T-helper 1 cell treated with Interleukin-12 subunit alpha and Interleukin-12 subunit beta and Interleukin-4 antibody, amounts not matched to agents 30 μg/mL and 1 μg/mL, for 36 hours (primary cell): ENCODE results near the gene NLRP1.

Experiments
- H3K27ac Mint-ChIP-seq: one replicate; pipeline ENCODE4 v1.8.0; 2021; ENCODE audit warnings: mild to moderate bottlenecking, mixed read lengths
- H3K27me3 Mint-ChIP-seq: one replicate; pipeline ENCODE4 v1.8.0; 2021; ENCODE audit warnings: low read depth, mixed read lengths
- H3K36me3 Mint-ChIP-seq: one replicate; pipeline ENCODE4 v1.8.0; 2021; ENCODE audit warnings: low read depth, mixed read lengths
- H3K4me1 Mint-ChIP-seq: one replicate; pipeline ENCODE4 v1.8.0; 2021; ENCODE audit warnings: low read depth, mixed read lengths
- H3K4me3 Mint-ChIP-seq: one replicate; pipeline ENCODE4 v1.8.0; 2021; ENCODE audit warnings: mild to moderate bottlenecking, moderate library complexity, mixed read lengths
- H3K9me3 Mint-ChIP-seq: one replicate; pipeline ENCODE4 v1.8.0; 2021; ENCODE audit warnings: mixed read lengths

Gene NLRP1

GRCh38 chr17:5500589-5501391 lies 83.5 kb downstream of the NLRP1 start:
- peaks cover 3% of the 10 kb centered on the region for H3K27me3 Mint-ChIP-seq
- peak overlapping the region; percentile 87 for H3K4me3 Mint-ChIP-seq
- peak overlapping the region; percentile 4 for H3K27ac Mint-ChIP-seq
- peaks cover 32% of the 10 kb centered on the region for H3K36me3 Mint-ChIP-seq
- no peaks in the 10 kb centered on the region for H3K9me3 Mint-ChIP-seq
- peaks cover 8% of the 10 kb centered on the region for H3K4me1 Mint-ChIP-seq

GRCh38 chr17:5500247-5500588 lies 84.1 kb downstream of the NLRP1 start:
- peak overlapping the region; percentile 87 for H3K4me3 Mint-ChIP-seq
- H3K27ac Mint-ChIP-seq = peak overlapping the region; percentile 4
- H3K27me3 Mint-ChIP-seq = peaks cover 3% of the 10 kb centered on the region
- no peaks in the 10 kb centered on the region for H3K9me3 Mint-ChIP-seq
- H3K36me3 Mint-ChIP-seq = peaks cover 26% of the 10 kb centered on the region
- peaks cover 8% of the 10 kb centered on the region for H3K4me1 Mint-ChIP-seq

GRCh38 chr17:5499476-5500231 lies 84.7 kb downstream of the NLRP1 start:
- H3K27me3 Mint-ChIP-seq = peaks cover 3% of the 10 kb centered on the region
- peak overlapping the region; percentile 87 for H3K4me3 Mint-ChIP-seq
- H3K27ac Mint-ChIP-seq = no peak overlapping the region
- no peaks in the 10 kb centered on the region for H3K9me3 Mint-ChIP-seq
- H3K4me1 Mint-ChIP-seq = peaks cover 8% of the 10 kb centered on the region
- peaks cover 25% of the 10 kb centered on the region for H3K36me3 Mint-ChIP-seq

GRCh38 chr17:5492970-5493369 lies 91.3 kb downstream of the NLRP1 start:
- Mint-ChIP-seq H3K36me3 (peaks cover 23% of the 10 kb centered on the region), H3K4me1 (peaks cover 4% of the 10 kb centered on the region), H3K27ac (no peak overlapping the region), H3K9me3 (peaks cover 5% of the 10 kb centered on the region), H3K4me3 (no peak overlapping the region), H3K27me3 (no peaks in the 10 kb centered on the region)

- H3K9me3 Mint-ChIP-seq = peaks cover 5% of the 10 kb centered on the region
- H3K4me1 Mint-ChIP-seq = peaks cover 22% of the 10 kb centered on the region
- H3K27ac Mint-ChIP-seq = no peak overlapping the region
- no peaks in the 10 kb centered on the region for H3K27me3 Mint-ChIP-seq
- H3K4me3 Mint-ChIP-seq = peak overlapping the region; percentile 97
- H3K36me3 Mint-ChIP-seq = peaks cover 40% of the 10 kb centered on the region
Observed at GRCh38 chr17:5488752-5489151, 95.6 kb downstream of the NLRP1 start.

- H3K9me3 Mint-ChIP-seq = no peaks in the 10 kb centered on the region
- peaks cover 45% of the 10 kb centered on the region for H3K36me3 Mint-ChIP-seq
Observed at GRCh38 chr17:5486206-5487124, 97.8 kb downstream of the NLRP1 start, which contains the start of gene MIS12. Gene MIS12, plus strand, starts transcription at chr17:5486566. Its CDS starts 2,297 bp downstream, at chr17:5488863.

GRCh38 chr17:5485270-5486205 lies 98.8 kb downstream of the NLRP1 start, which contains the start of gene DERL2:
Gene DERL2, minus strand, starts transcription at chr17:5486178. Its CDS starts 17 bp downstream, at chr17:5486161.
- Mint-ChIP-seq H3K9me3 (no peaks in the 10 kb centered on the region), H3K4me3 (peak within 1 kb of the TSS; percentile 97), H3K4me1 (peaks cover 30% of the 10 kb centered on the region), H3K27ac (peak within 1 kb of the TSS; percentile 98), H3K36me3 (peaks cover 46% of the 10 kb centered on the region), H3K27me3 (no peaks in the 10 kb centered on the region)

More at GRCh38 chr17:5486206-5487124, 97.8 kb downstream of the NLRP1 start, which contains the start of gene MIS12:
- H3K27me3 Mint-ChIP-seq = no peaks in the 10 kb centered on the region
- H3K27ac Mint-ChIP-seq = peak within 1 kb of the TSS; percentile 98
- H3K4me1 Mint-ChIP-seq = peaks cover 30% of the 10 kb centered on the region
- peak within 1 kb of the TSS; percentile 97 for H3K4me3 Mint-ChIP-seq

GRCh38 chr17:5481451-5481850 lies 102.9 kb downstream of the NLRP1 start:
- Mint-ChIP-seq H3K27ac (no peak overlapping the region), H3K9me3 (no peaks in the 10 kb centered on the region), H3K4me1 (peaks cover 20% of the 10 kb centered on the region), H3K4me3 (no peak overlapping the region), H3K36me3 (peaks cover 49% of the 10 kb centered on the region), H3K27me3 (no peaks in the 10 kb centered on the region)

GRCh38 chr17:5480962-5481361 lies 103.3 kb downstream of the NLRP1 start:
- H3K27me3 Mint-ChIP-seq = no peaks in the 10 kb centered on the region
- peaks cover 51% of the 10 kb centered on the region for H3K36me3 Mint-ChIP-seq
- no peak overlapping the region for H3K27ac Mint-ChIP-seq
- H3K4me3 Mint-ChIP-seq = no peak overlapping the region
- H3K9me3 Mint-ChIP-seq = no peaks in the 10 kb centered on the region
- peaks cover 20% of the 10 kb centered on the region for H3K4me1 Mint-ChIP-seq

- no peak overlapping the region for H3K4me3 Mint-ChIP-seq
- no peaks in the 10 kb centered on the region for H3K27me3 Mint-ChIP-seq
- no peak overlapping the region for H3K27ac Mint-ChIP-seq
- H3K36me3 Mint-ChIP-seq = peaks cover 56% of the 10 kb centered on the region
- H3K9me3 Mint-ChIP-seq = no peaks in the 10 kb centered on the region
- H3K4me1 Mint-ChIP-seq = peaks cover 11% of the 10 kb centered on the region
Observed at GRCh38 chr17:5478992-5479391, 105.3 kb downstream of the NLRP1 start.

GRCh38 chr17:5473906-5474305 lies 110.4 kb downstream of the NLRP1 start:
- H3K27ac Mint-ChIP-seq = no peak overlapping the region
- peaks cover 14% of the 10 kb centered on the region for H3K4me1 Mint-ChIP-seq
- no peak overlapping the region for H3K4me3 Mint-ChIP-seq
- no peaks in the 10 kb centered on the region for H3K27me3 Mint-ChIP-seq
- H3K9me3 Mint-ChIP-seq = no peaks in the 10 kb centered on the region
- H3K36me3 Mint-ChIP-seq = peaks cover 45% of the 10 kb centered on the region

- Mint-ChIP-seq H3K27me3 (no peaks in the 10 kb centered on the region), H3K36me3 (peaks cover 33% of the 10 kb centered on the region), H3K4me3 (no peak overlapping the region), H3K9me3 (no peaks in the 10 kb centered on the region), H3K4me1 (peaks cover 19% of the 10 kb centered on the region), H3K27ac (no peak overlapping the region)
Observed at GRCh38 chr17:5472511-5472910, 111.8 kb downstream of the NLRP1 start.

- Mint-ChIP-seq H3K4me1 (peaks cover 39% of the 10 kb centered on the region), H3K27me3 (no peaks in the 10 kb centered on the region), H3K9me3 (no peaks in the 10 kb centered on the region), H3K27ac (peak overlapping the region; percentile 82), H3K4me3 (peak overlapping the region; percentile 93), H3K36me3 (peaks cover 13% of the 10 kb centered on the region)
Observed at GRCh38 chr17:5468075-5468473, 116.2 kb downstream of the NLRP1 start.
